ENCODE results near the gene GFY. TPM values are rescaled to one million over a fixed set of nuclear protein-coding genes. Genes with fewer than 3 reads are reported as not detected.
A peak's percentile ranks its signal among the peaks of the same experiment; 100 is the strongest.

The GFY gene
- total and polyA plus RNA-seq, 10 of the 15 experiments (the other 5 are each of a cell fraction or from before 2014, with no cell fraction given) = 0.05 TPM; not detected in 9

GRCh38 chr19:49468746-49469447 lies 43.7 kb downstream of the GFY start (continued):
- TF ChIP-seq TCF7 (IDR thresholded peaks at IDR 0.05; ENCODE audit: borderline replicate concordance) = no peak
- TF ChIP-seq TARDBP (IDR thresholded peaks at IDR 0.05; ENCODE audit: borderline replicate concordance) = no peak
- TF ChIP-seq MTA2 (IDR thresholded peaks at IDR 0.05; ENCODE audit: low read depth) = peak; percentile 39; the same call in 1 of the 2 replicates
- TF ChIP-seq ZZZ3 (IDR thresholded peaks at IDR 0.05; ENCODE audit: control insufficient read depth, insufficient read length, low read depth) = no peak
- no peak for TF ChIP-seq ZSCAN29 (IDR thresholded peaks at IDR 0.05)

- ChIA-PET RAD21 (ENCODE audit: unreplicated experiment) (interaction anchor here (0.6 to 6.0 kb wide), 24 partner anchors 15 to 372 kb away, joined by 3 to 90 read pairs (median 4); partner anchors contain the start of genes ALDH16A1, CD37, NOSIP and PIH1D1), SMC1A (ENCODE audit: uncharacterized antibody, unreplicated experiment) (interaction anchor here (0.9 to 3.2 kb wide), 14 partner anchors 15 to 243 kb away, joined by 3 to 53 read pairs (median 4); partner anchors contain the start of genes ALDH16A1 and PIH1D1), CTCF (interaction anchor here (0.6 to 5.9 kb wide), 33 partner anchors 9 to 244 kb away, joined by 3 to 68 read pairs (median 5); partner anchors contain the start of genes ALDH16A1, PIH1D1 and RPL13A), POLR2A (interaction anchor here (0.6 to 6.2 kb wide), 14 partner anchors 11 to 120 kb away, joined by 3 to 81 read pairs (median 5); partner anchors contain the start of genes ALDH16A1, PIH1D1 and RPL13A)
- no TSS peak for BruUV-seq (replicated peaks)
- ATAC-seq (peak; percentile 86), DNase-seq (ENCODE audit: low read depth, low spot score) (peak; percentile 84), FAIRE-seq (peak; percentile 91)
- in situ Hi-C loops (cut with MboI) = no loop called here
- H3K4me1 ChIP-seq (ENCODE audit: control insufficient read depth, insufficient read depth, low read length) = peaks cover 42% of the 10 kb centered on the region
- peaks cover 2% of the 10 kb centered on the region in 2 experiments; a peak in 2 of 4 replicates for H3K36me3 ChIP-seq (ENCODE audit: control insufficient read depth in 2 of 2, insufficient read depth in 2 of 2, low read length in 1 of 2)
- peak overlapping the region; percentile 82 for H3K27ac ChIP-seq (ENCODE audit: control insufficient read depth, insufficient read depth)
- 0 out of 2 replicates have a peak overlapping the region, but pooled peaks have one; percentile 3 for H3K4me3 ChIP-seq
- peak overlapping the region; percentile 32 for H3K4me2 ChIP-seq (ENCODE audit: control insufficient read depth, insufficient read depth)
- intact Hi-C loops (cut with micrococcal nuclease; ENCODE audit: unreplicated experiment) = loop anchor here (1.0 to 5.0 kb wide), 5 partner anchors 19 to 244 kb away; partner anchors contain the start of gene PIH1D1
- H2AFZ ChIP-seq (ENCODE audit: control insufficient read depth, low read depth, low read length) = peak overlapping the region; percentile 81
- 17% methylated on average over 25 of the region's 25 CpGs for WGBS (ENCODE audit: insufficient coverage, insufficient replicate concordance, low lambda C conversion rate, missing lambda C conversion rate)
- no peaks in the 10 kb centered on the region for H3K79me2 ChIP-seq (ENCODE audit: control insufficient read depth, insufficient read depth, low read length)
- no peak overlapping the region for H3K9ac ChIP-seq (ENCODE audit: control insufficient read depth, insufficient read depth, low read length)
- H3K9me3 ChIP-seq (replicated peaks; ENCODE audit: control insufficient read depth, insufficient read depth, low read length) = no peaks in the 10 kb centered on the region
- no peaks in the 10 kb centered on the region for H3K27me3 ChIP-seq (replicated peaks in 1 of 2; ENCODE audit: control insufficient read depth in 2 of 2, insufficient read depth in 2 of 2, low read length in 1 of 2)
- no peaks in the 10 kb centered on the region for H4K20me1 ChIP-seq (ENCODE audit: control insufficient read depth, insufficient read depth)
- peak; percentile 13; the same call in 1 of the 2 replicates for TF ChIP-seq PKNOX1 (IDR thresholded peaks at IDR 0.05)
- peak; percentile 30 for TF ChIP-seq SP1 (IDR thresholded peaks at IDR 0.05; ENCODE audit: low read depth, low read length)
- peak; percentile 47; the same call in 1 of the 2 replicates for TF ChIP-seq SPI1 (IDR thresholded peaks at IDR 0.05; ENCODE audit: borderline replicate concordance, insufficient read depth, low read depth, low read length)
- TF ChIP-seq USF1 (IDR thresholded peaks at IDR 0.05; ENCODE audit: borderline replicate concordance, extremely low read length, insufficient read depth, low read depth, low read length) = no peak
- TF ChIP-seq NFIC (IDR thresholded peaks at IDR 0.05; ENCODE audit: low read depth, low read length) = peak; percentile 26; the same call in 1 of the 2 replicates
- 0 out of 2 replicates have a peak, but pooled peaks have one; percentile 15 for TF ChIP-seq IRF4 (IDR thresholded peaks at IDR 0.05; ENCODE audit: low read depth, low read length)
- TF ChIP-seq CEBPB (IDR thresholded peaks at IDR 0.05; ENCODE audit: borderline replicate concordance in 1 of 2, low read depth in 2 of 2, low read length in 2 of 2) = no peak
- TF ChIP-seq DPF2 (IDR thresholded peaks at IDR 0.05) = peak; percentile 84
- peak; percentile 55; the same call in 1 of the 3 replicates for TF ChIP-seq POU2F2 (IDR thresholded peaks at IDR 0.05; ENCODE audit: borderline replicate concordance, low read depth, low read length)
- TF ChIP-seq, protein P1, sequence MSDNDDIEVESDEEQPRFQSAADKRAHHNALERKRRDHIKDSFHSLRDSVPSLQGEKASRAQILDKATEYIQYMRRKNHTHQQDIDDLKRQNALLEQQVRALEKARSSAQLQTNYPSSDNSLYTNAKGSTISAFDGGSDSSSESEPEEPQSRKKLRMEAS (IDR thresholded peaks at IDR 0.05; ENCODE audit: low read depth, low read length) = peak; percentile 19; the same call in 1 of the 2 replicates
- TF ChIP-seq ZNF274 (IDR thresholded peaks at IDR 0.05; ENCODE audit: insufficient read depth, insufficient read length) = no peak
- TF ChIP-seq CHD4 (IDR thresholded peaks at IDR 0.05) = no peak
- peak; percentile 89 for TF ChIP-seq IKZF1 (conservative IDR thresholded peaks at IDR 0.05)
- 0 out of 2 replicates have a peak, but pooled peaks have one; percentile 49 for TF ChIP-seq HDGF (IDR thresholded peaks at IDR 0.05)
Measured at GRCh38 chr19:49469828-49470614, 44.8 kb downstream of the GFY start.

All from GM12878 (cell line).